HepG2 (cell line): ENCODE measurements around the gene ST3GAL2. TPM values are rescaled to one million over a fixed set of nuclear protein-coding genes. Genes with fewer than 3 reads are reported as not detected.
A peak's percentile ranks its signal among the peaks of the same experiment; 100 is the strongest.

ENCODE experiments used
- CENPT ChIP-seq: sonication (generic); formaldehyde crosslinking; IDR thresholded peaks from 2 replicates; pipeline ENCODE4 v1.8.0; 2022; ENCODE audit warnings: low read depth, mild to moderate bottlenecking, moderate library complexity, missing genetic modification reagents
- CTCF ChIP-seq: sonication (generic); formaldehyde crosslinking; IDR thresholded peaks from 2 replicates; pipeline ENCODE4 v1.5.0; 2020; ENCODE audit warnings: mild to moderate bottlenecking, missing genetic modification reagents, moderate library complexity
- MYPOP ChIP-seq: sonication (generic); formaldehyde crosslinking; IDR thresholded peaks from 2 replicates; pipeline ENCODE4 v1.8.1; 2023; ENCODE audit warnings: mild to moderate bottlenecking, moderate library complexity, missing genetic modification reagents
- PHB2 ChIP-seq: fragments of 450-650 bp; IDR thresholded peaks from 2 replicates; pipeline ENCODE4 v1.6.1; 2018; ENCODE audit not compliant: partially characterized antibody
- PRMT3 ChIP-seq: sonication (generic); formaldehyde crosslinking; IDR thresholded peaks from 2 replicates; pipeline ENCODE4 v1.8.1; 2022; ENCODE audit warnings: low read depth, mild to moderate bottlenecking, moderate library complexity, missing genetic modification reagents, borderline replicate concordance
- RBAK ChIP-seq: sonication (generic); formaldehyde crosslinking; IDR thresholded peaks from 2 replicates; pipeline ENCODE4 v1.5.1; 2020; ENCODE audit warnings: mild to moderate bottlenecking, missing genetic modification reagents
- SP5 ChIP-seq: IDR thresholded peaks from 2 replicates; pipeline ENCODE4 v1.6.1; 2016; ENCODE audit warnings: low read depth, borderline replicate concordance
- USF2 ChIP-seq, 2 experiments: sonication (generic) in 1 of 2; formaldehyde crosslinking in 1 of 2; IDR thresholded peaks; 2 replicates each; pipeline versions ENCODE4 v1.5.1 to v1.6.1; 2011 to 2020; ENCODE audit warnings: borderline replicate concordance in 1 of 2, low read depth in 1 of 2, low read length in 1 of 2, mild to moderate bottlenecking in 1 of 2, missing genetic modification reagents in 1 of 2, moderate library complexity in 1 of 2
- YEATS2 ChIP-seq: sonication (generic); formaldehyde crosslinking; IDR thresholded peaks from 2 replicates; pipeline ENCODE4 v1.4.0; 2020; ENCODE audit warnings: missing genetic modification reagents, borderline replicate concordance
- ZFP37 ChIP-seq: sonication (generic); formaldehyde crosslinking; IDR thresholded peaks from 2 replicates; pipeline ENCODE4 v1.4.0; 2020; ENCODE audit warnings: missing genetic modification reagents, borderline replicate concordance
- ZNF20 ChIP-seq: sonication (generic); formaldehyde crosslinking; IDR thresholded peaks from 2 replicates; pipeline ENCODE4 v1.4.0; 2020; ENCODE audit warnings: mild to moderate bottlenecking, moderate library complexity, missing genetic modification reagents
- ZNF274 ChIP-seq: sonication (generic); formaldehyde crosslinking; IDR thresholded peaks from 2 replicates; pipeline ENCODE4 v1.5.1; 2020; ENCODE audit warnings: mild to moderate bottlenecking, missing genetic modification reagents
- ZNF430 ChIP-seq: sonication (generic); formaldehyde crosslinking; IDR thresholded peaks from 2 replicates; pipeline ENCODE4 v1.9.0; 2021; ENCODE audit warnings: mild to moderate bottlenecking, missing genetic modification reagents
- ZNF546 ChIP-seq: sonication (generic); formaldehyde crosslinking; conservative IDR thresholded peaks from 2 replicates; pipeline ENCODE4 v1.8.1; 2023; ENCODE audit warnings: mild to moderate bottlenecking, missing genetic modification reagents
- ZNF777 ChIP-seq: sonication (generic); formaldehyde crosslinking; IDR thresholded peaks from 2 replicates; pipeline ENCODE4 v1.4.0; 2020; ENCODE audit warnings: missing genetic modification reagents
- polyA plus RNA-seq, 8 experiments: library from polyadenylated mRNA; depleted of rRNA in 3 of 8; stranded (reverse) in 7 of 8; unstranded in 1 of 8; fragments of >200 nt; fragmentation: Illumina TruSeq in 4 of 8; extraction: Trizol in 4 of 8; gene quantifications; 2 replicates each; pipeline versions ENCODE4 v1.2.1 to v1.2.3, GENCODE V29; 2011 to 2016; ENCODE audit warnings: low read depth in 4 of 8, missing spikeins in 1 of 8, mixed read lengths in 1 of 8; ENCODE audit not compliant: insufficient read depth in 1 of 8
- total RNA-seq, 5 experiments: library from RNA; depleted of rRNA; stranded (reverse); fragments of >200 nt; fragmentation: Illumina TruSeq; extraction: Trizol; gene quantifications; 2 replicates each; pipeline ENCODE4 v1.2.3, GENCODE V29; 2016; ENCODE audit warnings: low read depth in 1 of 5
- TF ChIP-seq, protein P1 (sequence below): fragments of 450-650 bp; IDR thresholded peaks from 2 replicates; pipeline ENCODE4 v1.6.1; 2017; ENCODE audit warnings: mild to moderate bottlenecking

Gene ST3GAL2
- total and polyA plus RNA-seq, 2 of the 13 experiments (the other 11 are each of a cell fraction or from before 2014, with no cell fraction given) = 16.3 to 24.9 TPM

GRCh38 chr16:70438969-70439862 lies at the start of gene ST3GAL2 (continued):
- TF ChIP-seq PHB2 = no peak
- TF ChIP-seq ZNF274 (CRISPR knock-in tag) = 0 out of 2 replicates have a peak, but pooled peaks have one; percentile 23
- no peak for TF ChIP-seq RBAK (CRISPR knock-in tag)
- TF ChIP-seq ZNF546 (CRISPR knock-in tag) = no peak; the same call in 1 of the 2 replicates
- TF ChIP-seq ZFP37 = no peak
- peak; percentile 27 for TF ChIP-seq CTCF (CRISPR knock-in tag)
- peak; percentile 48 for TF ChIP-seq ZNF777 (CRISPR knock-in tag)
- TF ChIP-seq, protein P1, sequence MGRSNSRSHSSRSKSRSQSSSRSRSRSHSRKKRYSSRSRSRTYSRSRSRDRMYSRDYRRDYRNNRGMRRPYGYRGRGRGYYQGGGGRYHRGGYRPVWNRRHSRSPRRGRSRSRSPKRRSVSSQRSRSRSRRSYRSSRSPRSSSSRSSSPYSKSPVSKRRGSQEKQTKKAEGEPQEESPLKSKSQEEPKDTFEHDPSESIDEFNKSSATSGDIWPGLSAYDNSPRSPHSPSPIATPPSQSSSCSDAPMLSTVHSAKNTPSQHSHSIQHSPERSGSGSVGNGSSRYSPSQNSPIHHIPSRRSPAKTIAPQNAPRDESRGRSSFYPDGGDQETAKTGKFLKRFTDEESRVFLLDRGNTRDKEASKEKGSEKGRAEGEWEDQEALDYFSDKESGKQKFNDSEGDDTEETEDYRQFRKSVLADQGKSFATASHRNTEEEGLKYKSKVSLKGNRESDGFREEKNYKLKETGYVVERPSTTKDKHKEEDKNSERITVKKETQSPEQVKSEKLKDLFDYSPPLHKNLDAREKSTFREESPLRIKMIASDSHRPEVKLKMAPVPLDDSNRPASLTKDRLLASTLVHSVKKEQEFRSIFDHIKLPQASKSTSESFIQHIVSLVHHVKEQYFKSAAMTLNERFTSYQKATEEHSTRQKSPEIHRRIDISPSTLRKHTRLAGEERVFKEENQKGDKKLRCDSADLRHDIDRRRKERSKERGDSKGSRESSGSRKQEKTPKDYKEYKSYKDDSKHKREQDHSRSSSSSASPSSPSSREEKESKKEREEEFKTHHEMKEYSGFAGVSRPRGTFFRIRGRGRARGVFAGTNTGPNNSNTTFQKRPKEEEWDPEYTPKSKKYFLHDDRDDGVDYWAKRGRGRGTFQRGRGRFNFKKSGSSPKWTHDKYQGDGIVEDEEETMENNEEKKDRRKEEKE = no peak
- no peak for TF ChIP-seq USF2 (IDR thresholded peaks at IDR 0.05; ENCODE audit: low read depth, low read length)
- TF ChIP-seq USF2 (CRISPR knock-in tag; IDR thresholded peaks at IDR 0.05; ENCODE audit: borderline replicate concordance) = no peak
- no peak for TF ChIP-seq CENPT (CRISPR knock-in tag)
- TF ChIP-seq ZNF430 (CRISPR knock-in tag) = no peak; the same call in 1 of the 2 replicates
- 0 out of 2 replicates have a peak, but pooled peaks have one; percentile 44 for TF ChIP-seq SP5
- no peak for TF ChIP-seq ZNF20 (CRISPR knock-in tag)
- TF ChIP-seq MYPOP (CRISPR knock-in tag) = no peak; the same call in 1 of the 2 replicates
- TF ChIP-seq YEATS2 (CRISPR knock-in tag) = no peak
- no peak for TF ChIP-seq PRMT3 (CRISPR knock-in tag)
